ENCODE results near the gene PLTP.

PLTP gene

GRCh38 chr20:45925821-45926506 is 14.0 kb upstream of the PLTP start:
- intact Hi-C loops (cut with DNase I), result no loop called here
- DNase-seq, result no peak

GRCh38 chr20:45924391-45925261 is 12.7 kb upstream of the PLTP start:
- intact Hi-C loops (cut with DNase I), result no loop called here
- DNase-seq, result peak in 2 of 42 donors; percentile 18 to 38

DNA sequence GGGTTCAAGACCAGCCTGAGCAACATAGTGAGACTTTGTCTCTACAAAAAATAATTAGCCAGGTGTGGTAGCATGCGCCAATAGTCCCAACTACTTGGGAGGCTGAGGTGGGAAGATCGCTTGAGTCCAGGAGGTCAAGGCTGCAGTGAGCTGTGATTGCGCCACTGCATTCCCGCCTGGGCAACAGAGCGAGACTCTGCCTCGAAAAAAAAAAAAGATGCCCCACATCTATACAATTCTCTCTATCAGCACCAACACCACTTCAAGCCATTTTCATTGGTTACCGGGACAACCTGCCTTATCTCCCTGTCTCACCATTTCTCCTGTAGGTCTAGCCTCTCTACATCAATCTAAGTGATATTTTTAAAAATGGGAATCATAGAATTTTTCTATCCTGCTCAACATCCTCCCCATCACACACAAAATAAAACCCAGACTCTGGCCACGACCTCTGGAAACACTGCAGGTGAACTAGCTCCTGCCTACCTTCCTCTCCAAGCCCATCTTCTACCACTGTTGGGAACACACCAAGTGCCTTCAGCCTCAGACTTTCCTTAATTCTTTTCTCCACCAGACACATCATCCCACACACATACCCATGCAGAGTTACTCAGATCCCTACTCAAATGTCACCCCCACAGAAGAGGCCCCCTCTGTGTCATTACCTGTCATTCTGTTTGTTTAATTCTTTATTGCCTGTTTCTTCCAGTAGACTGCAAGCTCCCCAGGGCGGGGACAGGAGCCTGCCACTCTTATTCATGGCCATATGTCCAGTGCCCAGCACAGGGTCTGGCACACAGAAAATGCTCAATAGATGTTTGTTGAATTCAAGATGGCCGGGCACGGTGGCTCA is 9.6 kb upstream of the PLTP start:
- intact Hi-C loops (cut with DNase I), result no loop called here
- no peak for DNase-seq

DNA sequence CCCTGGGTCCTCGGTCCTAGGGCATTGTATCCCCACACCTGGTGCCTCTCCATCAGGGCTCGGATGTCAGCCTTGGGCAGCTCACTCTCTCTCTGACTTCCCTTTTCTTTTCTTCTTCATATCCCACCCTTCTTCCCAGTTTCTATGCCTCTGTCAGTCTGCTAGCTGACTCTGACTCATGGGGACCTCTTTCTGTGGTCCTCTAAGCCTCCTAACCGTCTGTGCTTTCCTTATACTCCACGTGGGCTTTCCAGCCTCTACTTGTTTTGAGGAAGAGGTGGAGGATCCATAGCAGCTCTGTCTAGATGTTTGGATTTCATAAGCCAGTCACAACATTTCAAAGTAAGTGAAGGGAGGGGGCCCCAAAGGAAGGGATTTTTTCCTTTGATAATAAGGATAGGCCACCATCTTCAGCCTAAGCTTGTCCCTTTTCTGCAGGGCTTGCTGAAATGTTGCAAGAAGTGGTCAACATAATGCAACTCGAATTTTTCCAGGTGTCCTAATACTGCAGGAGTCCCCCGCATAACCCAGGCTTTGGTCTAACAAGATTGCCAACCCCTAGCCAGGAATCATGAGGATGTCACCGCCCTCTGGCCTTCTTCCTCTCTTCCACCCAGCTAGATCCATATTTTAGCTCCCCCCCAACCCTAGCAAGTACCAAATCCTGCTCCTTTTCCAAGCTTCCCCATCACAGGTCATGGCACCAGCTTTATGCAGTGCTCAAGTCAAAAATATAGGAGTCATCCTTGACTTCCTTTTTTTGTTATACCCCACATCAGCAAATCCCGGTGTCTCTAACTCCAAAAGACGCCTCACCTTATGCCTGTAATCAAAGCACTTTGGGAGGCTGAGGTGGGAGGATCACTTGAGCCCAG is 8.7 kb upstream of the PLTP start:
- intact Hi-C loops (cut with DNase I), result no loop called here

GRCh38 chr20:45919542-45920399 is 7.8 kb upstream of the PLTP start:
- intact Hi-C loops (cut with DNase I), result no loop called here
- peak in 1 of 42 donors; percentile 8 for DNase-seq

More for the DNA sequence above, 8.7 kb upstream of the PLTP start:
- no peak for DNase-seq

GRCh38 chr20:45918779-45919537 is 7.0 kb upstream of the PLTP start:
- intact Hi-C loops (cut with DNase I), result no loop called here
- DNase-seq, result no peak

GRCh38 chr20:45918182-45918737 is 6.3 kb upstream of the PLTP start:
- no peak for DNase-seq
- intact Hi-C loops (cut with DNase I), result no loop called here

DNA sequence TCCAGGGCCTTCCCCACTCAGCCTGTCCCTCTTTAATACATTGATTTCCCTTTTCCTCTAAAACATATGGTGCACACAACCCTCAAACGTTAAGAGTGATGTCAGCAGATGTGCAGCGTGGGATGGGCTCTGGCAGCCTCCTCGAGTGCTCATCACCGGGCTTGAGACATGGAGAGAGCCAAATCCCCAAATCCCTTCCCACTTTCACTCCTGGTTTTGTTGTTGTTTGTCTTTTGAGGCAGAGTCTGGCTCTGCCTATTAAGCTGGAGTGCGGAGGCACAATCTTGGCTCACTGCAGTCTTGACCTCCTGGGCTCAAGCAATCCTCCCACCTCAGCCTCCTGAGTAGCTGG is 5.8 kb upstream of the PLTP start:
- intact Hi-C loops (cut with DNase I), result no loop called here
- DNase-seq, result no peak

- intact Hi-C loops (cut with DNase I), result no loop called here
- DNase-seq, result no peak
These were observed 1.2 kb upstream of the PLTP start for GRCh38 chr20:45913116-45913515.

DNA sequence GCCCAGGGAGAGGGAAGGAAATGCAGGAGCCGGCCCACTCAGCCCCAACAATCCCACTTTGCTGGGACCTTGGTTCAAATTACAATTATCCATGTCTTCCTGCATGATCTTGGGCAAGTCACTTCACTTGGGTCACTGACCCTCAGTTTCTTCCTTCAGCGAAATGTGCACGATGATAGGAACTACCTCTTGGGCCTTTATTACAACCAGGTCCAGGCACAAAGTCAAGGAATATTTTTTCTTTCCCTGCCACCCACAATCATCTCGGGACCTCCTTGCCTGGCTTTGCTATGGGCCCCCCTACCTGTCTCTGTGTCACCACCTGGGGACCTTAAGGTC is 358 bp upstream of the PLTP start:
- intact Hi-C loops (cut with DNase I), result no loop called here
- DNase-seq, result no peak

GRCh38 chr20:45910670-45911485 is 1.1 kb downstream of the PLTP start:
- intact Hi-C loops (cut with DNase I), result no loop called here
- peak; percentile 69 to 95 (median 85) for DNase-seq

DNA sequence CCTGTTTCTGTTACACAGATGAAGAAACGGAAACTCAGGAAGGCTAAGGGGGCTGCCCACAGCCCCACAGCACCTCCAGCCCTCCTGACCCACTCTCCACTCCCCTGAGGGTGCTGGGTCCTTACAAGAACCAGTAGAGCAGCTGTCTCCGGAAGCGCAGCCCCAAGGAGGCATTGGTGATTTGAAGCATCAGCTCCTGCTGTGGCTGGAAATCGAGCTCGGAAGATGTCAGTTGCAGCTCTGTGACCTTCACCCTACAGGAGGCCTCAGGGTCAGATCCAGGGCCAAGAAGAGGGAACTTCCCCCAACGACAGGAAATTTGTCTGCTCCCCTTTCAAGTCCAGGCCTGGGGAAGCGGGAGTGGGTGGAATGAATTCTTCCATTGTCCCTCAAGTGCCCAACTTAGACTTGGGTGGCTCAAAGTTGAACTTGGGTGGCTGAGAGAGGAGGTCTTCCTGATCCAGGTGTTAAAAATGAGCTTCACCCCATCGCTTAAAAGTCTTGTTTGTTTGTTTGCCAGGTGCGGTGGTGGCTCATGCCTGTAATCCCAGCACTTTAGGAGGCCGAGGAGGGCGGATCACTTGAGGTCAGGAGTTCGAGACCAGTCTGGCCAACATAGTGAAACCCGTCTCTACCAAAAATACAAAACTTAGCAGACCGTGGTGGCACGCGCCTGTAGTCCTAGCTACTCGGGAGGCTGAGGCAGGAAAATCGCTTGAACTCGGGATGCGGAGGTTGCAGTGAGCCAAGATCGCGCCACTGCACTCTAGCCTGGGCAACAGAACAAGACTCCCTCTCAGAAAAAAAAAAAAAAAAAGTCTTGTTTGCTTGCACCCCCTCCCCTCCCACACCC is 1.9 kb downstream of the PLTP start:
- intact Hi-C loops (cut with DNase I), result no loop called here
- no peak for DNase-seq

GRCh38 chr20:45909336-45909808 is 2.6 kb downstream of the PLTP start:
- no peak for DNase-seq
- intact Hi-C loops (cut with DNase I), result no loop called here

DNA sequence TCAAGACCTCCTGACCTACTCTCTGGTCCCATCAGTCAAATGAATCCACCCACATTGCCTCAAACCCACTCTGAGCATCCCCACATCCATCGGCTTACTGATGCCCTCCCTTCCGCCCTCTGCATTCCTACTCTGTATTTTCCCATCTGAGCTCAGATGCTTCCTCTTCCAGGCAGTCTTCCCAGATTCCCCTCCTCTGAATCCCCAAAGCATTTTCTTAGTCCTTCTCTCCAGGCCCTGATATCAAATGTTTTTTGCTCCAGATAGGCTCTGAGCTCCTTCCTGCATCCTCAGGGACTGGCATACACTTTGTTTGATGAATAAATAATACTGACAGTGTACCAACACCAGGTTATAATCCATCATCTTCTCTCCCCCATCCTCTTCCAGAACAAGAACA is 3.9 kb downstream of the PLTP start:
- no peak for DNase-seq
- intact Hi-C loops (cut with DNase I), result no loop called here
